HG03439 (cell line): ENCODE results near the gene ARHGDIA.

Experiments
- ATAC-seq: cut with Tn5 transposase; IDR thresholded peaks from one replicate; pipeline ENCODE4 v1.9.1; 2021; ENCODE audit warnings: mild to moderate bottlenecking, moderate library complexity; ENCODE audit not compliant: unreplicated experiment

The ARHGDIA gene

DNA sequence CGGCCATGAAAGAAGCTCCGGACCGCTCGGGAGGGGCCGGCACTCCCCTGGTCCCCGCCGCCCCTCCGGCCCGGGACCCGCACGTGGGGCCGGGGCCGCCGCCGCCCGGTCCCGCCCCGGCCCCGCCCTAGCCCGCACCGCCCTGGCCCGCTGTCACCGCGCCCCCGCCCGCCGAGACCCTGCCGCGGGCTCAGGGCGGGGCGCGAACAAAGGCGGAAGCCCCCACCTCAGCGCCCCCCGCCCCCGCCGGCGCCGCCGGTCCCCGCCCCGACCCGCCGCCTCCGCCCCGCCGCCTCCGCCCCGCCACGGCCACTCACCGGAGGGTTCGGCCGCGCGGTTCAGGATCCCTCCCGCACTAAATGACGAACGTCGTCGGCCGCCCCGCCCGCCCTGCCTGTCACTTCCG, at the start of gene ARHGDIA:
TSS of gene ARHGDIA (minus strand) at position 357 of the 406 bp plus-strand sequence. CDS start 1,407 bp downstream, outside the sequence.
- peak; percentile 14 for ATAC-seq

GRCh38 chr17:81918832-81919545, 47.9 kb upstream of the ARHGDIA start:
- no peak for ATAC-seq

GRCh38 chr17:81918333-81918669, 47.2 kb upstream of the ARHGDIA start:
- peak; percentile 9 for ATAC-seq

DNA sequence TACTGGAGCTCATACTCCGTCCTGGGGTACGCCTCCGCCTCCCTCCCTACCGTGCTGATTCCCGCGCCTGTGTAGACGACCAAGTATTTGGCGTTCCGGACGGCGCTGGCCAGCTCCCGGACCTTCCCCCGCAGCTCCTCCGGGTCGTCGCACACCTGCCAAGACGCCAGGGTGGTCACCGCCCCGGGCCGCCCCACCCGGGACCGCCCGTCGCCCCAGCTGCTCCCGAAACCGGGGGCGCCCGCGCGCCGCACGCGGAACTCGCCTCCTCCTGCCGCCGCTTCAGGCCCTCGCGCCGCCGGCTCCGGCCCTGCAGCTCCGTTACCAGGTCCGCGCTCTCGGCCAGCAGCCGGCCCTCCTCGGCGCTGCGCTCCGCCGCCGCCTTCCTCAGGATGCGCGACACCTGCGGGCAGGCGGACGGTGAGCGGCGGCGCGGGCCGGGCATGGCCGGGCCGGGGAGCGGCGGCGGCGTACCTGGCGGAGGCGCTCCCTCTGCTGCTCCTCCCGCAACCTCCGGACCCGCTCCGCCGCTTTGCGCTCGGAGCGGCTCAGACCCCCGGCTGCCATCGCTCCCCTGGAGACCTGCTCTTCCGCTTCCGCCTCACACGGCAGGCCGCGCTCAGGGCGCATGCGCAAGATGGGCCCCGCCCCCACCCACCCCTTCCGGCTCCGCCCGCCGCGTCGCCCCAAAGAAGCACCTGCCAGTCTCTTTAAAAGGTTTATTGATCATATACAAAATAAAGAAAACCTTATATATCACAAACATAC, 46.6 kb upstream of the ARHGDIA start, which contains the start of gene SIRT7:
TSS of gene SIRT7 (minus strand) at position 612 of the 768 bp plus-strand sequence. CDS start at position 567, 45 bp downstream.
- peak; percentile 60 for ATAC-seq

GRCh38 chr17:81916234-81917001, 45.3 kb upstream of the ARHGDIA start:
- ATAC-seq = no peak

- no peak for ATAC-seq
These were observed 44.2 kb upstream of the ARHGDIA start for GRCh38 chr17:81915331-81915730.

DNA sequence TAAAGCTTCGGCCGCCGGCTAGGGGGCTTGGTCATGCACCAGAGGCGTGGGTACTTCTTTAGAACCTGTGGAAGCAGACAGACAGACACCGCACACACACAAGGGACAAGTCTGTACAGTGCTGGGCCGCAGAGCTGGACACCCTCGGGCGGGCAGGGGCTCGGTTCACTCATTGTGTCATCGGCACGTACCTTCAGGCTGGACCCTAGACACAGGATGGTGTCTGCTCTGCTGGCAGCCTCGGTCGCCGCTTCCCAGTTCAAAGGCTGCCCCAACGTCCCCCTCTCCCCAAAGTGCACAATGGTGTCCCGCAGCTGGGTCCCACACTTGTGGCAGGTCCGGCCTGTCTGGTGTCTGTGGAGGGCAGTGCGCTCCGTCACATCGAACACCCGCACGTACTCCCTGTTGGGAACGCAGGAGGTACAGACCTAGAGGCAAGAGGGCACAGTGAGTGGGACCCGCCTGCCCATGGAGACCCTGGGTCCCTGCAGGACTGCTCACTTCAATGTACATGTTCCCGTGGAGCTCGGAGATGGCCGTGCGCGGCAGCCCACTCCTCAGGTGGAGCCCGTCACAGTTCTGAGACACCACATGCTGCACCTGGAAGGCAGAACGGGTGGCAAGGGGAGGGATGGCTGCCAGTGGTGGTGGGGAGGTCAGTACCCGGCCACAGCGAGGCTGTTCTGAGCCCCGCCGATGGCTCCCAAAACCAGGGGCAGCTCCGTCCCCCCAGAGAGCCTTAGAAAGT, 43.1 kb upstream of the ARHGDIA start:
- ATAC-seq = no peak

DNA sequence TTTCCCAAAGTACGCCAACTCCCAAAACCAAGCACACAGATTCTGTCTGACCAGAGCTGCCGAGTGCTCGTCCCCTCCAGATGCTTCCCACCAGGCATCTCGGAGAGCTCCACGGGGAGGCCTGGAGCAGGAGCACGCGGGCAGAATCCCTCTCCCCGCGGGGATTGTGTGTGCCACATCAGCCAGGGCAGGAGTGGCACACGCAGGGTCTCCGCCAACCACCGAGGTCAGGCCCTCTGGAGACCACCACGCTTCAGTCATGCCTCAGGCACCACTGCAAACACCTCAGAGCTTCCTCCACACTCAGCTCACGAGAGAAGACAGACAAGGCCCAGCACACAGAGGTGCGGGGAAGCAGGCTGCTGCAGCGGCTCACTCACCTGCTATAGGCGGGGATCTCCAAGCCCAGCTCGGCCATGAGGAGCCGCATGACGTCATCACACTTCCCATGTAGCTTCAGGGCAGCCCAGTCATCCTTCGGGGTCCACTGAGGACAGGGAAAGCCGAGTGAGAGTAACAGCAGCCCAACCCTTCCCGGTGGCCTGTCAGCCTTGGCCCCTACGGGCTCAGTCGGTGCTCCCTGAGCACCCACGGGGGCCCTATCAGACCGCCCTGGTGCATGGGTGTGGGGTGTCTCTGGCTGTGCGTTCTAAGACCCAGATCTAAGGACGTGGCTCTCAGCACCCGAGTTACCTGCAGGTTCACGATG, 42.4 kb upstream of the ARHGDIA start:
- ATAC-seq = no peak

DNA sequence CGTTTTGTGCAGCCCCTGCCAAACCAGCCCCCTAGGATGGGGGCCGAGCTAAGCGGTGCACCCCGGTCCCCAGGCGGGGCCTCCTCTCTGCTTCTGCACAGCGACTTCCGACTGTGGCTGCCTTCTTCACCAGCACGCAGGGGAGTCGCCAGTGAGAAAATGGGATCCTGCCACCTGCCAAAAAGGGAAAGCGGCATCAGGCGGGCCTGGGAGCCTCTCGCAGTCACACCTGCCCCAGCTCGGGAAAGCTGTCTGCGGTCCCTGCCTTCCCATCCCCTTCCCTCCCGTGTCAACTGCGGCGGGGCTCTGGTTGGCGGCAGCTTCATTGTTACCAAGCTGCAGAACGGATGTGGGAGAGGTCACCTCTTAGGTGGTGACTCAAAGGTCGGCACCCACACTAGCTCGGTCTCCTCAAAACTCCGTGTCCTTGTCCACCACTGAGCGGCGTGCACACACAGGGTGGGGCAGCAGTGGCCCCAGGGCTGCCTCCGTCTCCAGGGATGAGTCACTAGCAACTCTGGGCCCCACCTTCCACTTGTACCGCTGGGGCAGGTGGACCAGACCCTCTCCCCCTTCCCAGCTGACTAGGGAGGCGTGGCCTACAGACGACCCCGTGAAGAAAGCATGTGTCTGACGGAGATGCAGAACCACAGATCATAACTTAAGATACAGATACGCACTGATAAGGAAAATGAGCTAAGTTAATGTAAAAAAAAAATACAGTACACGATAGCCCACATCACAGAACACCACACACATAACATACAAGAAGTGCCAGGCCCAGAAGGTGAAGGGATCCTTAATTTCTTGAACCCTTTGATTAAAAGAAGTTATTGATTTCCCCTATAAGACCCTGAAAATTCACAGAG, 41.5 kb upstream of the ARHGDIA start:
- no peak for ATAC-seq

- no peak for ATAC-seq
These were observed 40.8 kb upstream of the ARHGDIA start for GRCh38 chr17:81911969-81912368.

DNA sequence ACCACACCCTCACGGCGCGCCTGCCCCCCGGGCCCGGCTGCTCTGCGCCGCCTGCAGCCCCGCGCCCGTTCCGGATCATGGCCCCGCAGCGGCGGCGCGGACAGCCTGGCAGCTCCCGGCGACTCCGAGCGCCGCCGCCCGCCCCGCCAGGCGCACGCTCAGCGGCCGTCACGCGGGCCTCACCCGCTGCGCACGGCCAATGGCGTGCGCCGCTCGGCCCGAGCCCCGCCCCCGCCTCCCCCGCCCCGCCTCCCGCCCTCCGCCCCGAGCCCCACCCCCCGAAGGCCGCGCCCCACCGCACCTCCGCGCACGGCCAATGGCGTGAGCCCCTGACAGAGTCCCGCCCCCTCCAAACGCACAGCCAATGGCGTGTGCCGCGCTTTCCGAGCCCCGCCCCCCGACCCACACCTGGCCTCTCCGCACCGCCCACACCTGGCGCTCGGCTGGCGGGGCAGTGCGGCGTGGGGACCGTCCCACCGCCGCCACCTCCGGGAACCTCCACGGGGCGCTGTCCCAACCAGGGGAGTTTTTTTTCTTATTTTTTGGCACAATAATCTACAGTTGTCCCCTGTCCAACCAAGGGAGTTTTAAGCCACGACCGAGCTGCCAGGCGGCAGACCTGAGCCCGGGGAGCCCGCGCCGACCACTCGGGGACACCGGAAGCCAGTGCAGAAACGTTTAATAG, 40.3 kb upstream of the ARHGDIA start, which contains the start of gene PCYT2:
TSS of gene PCYT2 (minus strand) at position 123 of the 685 bp plus-strand sequence. CDS start at position 79, 44 bp downstream.
- ATAC-seq = peak; percentile 49

GRCh38 chr17:81910840-81911276, 39.7 kb upstream of the ARHGDIA start:
- ATAC-seq = peak; percentile 32

DNA sequence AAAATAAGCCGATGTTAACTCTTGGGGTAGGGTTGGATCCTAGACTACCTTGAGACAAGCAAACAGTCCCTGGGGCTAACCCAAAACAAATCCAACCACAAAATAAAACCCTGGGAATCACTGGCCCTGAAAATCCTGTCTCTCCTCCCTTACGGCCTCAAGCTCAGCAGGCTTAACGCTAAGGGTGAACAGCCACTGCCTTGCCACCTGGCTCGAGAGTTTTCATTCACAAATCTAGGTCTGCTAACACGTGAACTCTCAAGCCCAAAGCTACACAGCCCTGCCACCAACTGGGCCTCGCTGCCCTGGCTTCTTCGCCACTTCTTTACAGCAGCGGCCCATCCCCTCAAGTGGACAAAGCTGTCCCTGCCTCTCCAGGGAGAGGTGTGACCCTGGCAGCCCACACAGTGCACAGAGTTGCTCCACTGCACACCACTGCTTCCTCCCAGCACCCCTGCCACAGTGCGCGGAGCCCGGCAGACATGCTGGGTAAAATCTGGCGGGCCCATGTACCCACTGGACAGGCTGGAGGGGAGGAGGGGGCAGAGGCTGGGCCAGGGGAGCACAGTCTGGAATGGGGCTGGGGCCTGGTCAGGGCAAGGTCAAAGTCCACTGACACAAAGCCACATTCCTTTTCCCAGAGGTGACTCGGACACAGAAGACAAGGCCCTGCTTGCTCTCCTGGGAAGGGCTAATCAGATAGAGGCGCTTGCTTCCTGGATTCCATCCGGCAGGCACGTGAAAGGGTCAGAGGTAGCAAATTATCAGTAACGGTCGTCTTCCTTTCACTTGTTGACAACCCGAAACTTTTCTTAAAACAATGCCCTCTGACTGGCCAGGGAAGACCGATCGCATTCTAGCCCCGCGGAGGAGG, 39.1 kb upstream of the ARHGDIA start:
- ATAC-seq = no peak

DNA sequence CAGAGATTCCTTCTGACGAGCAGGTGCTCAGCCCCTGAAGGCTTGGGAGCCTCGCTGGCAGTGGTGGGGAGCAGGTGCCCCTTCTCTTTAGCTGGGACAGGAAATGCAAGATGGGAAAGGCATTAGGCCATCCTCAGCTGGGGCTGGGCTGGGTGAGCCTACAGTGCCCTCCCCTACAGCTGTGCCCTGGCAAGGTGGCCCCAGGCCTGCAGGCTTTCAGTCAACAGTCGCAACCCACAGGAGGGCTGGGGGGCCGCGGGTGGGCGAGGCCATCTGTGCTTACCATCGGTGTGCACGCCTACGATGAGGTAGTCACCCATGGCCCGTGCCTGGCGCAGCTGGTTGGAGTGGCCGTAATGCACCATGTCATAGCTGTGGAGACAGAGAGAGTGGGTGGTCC, 38.1 kb upstream of the ARHGDIA start:
- no peak for ATAC-seq

- ATAC-seq = no peak
These were observed 37.7 kb upstream of the ARHGDIA start for GRCh38 chr17:81908793-81909192.

GRCh38 chr17:81907219-81908145, 36.3 kb upstream of the ARHGDIA start:
- ATAC-seq = no peak
